Body of pancreas (tissue), 4 donors: Measurements from ENCODE around the gene LEF1. TPM values are rescaled to one million over a fixed set of nuclear protein-coding genes. Genes with fewer than 3 reads are reported as not detected.

ENCODE experiments used
- ATAC-seq: fragments of 150-250 bp; one replicate; pipeline ENCODE4 v1.9.1; 2016
- DNase-seq, 4 donors: peaks; one replicate each; pipeline ENCODE4 v3.0.0-alpha.2; 2019
- H3K27ac ChIP-seq, 4 donors: fragments of 200-600 bp; sonication (generic); 1 replicate in 3 of 4; 2 replicates in 1 of 4; pipeline versions ENCODE4 v1.5.1 to v1.6.1; 2016 to 2019; ENCODE audit warnings: mild to moderate bottlenecking in 1 of 4, mixed read lengths in 1 of 4, moderate library complexity in 1 of 4
- H3K27me3 ChIP-seq, 2 donors: fragments of 200-600 bp; sonication (generic); one replicate each; pipeline ENCODE4 v1.6.0; 2016; ENCODE audit warnings: mild to moderate bottlenecking in 1 of 2
- H3K36me3 ChIP-seq, 2 donors: fragments of 200-600 bp; sonication (generic); replicated peaks in 1 of 2; 2 replicates each; pipeline ENCODE4 v1.5.1; 2016; ENCODE audit warnings: low read depth in 2 of 2; ENCODE audit not compliant: insufficient read depth in 1 of 2
- H3K4me1 ChIP-seq: fragments of 200-600 bp; sonication (generic); one replicate; pipeline ENCODE4 v1.6.0; 2016
- H3K4me3 ChIP-seq, 2 donors: fragments of 200-600 bp; sonication (generic); 1 replicate in 1 of 2; 2 replicates in 1 of 2; pipeline ENCODE4 v1.5.1; 2016 to 2019
- H3K9me3 ChIP-seq, 3 donors: fragments of 200-600 bp; sonication (generic); 1 replicate in 2 of 3; 2 replicates in 1 of 3; pipeline ENCODE4 v1.5.1; 2016
- CTCF ChIP-seq, 7 experiments: fragments of 450-650 bp in 4 of 7; fragments of 200-600 bp in 3 of 7; sonication (generic) in 3 of 7; IDR thresholded peaks; one replicate each; pipeline ENCODE4 v1.5.1; 2016 to 2019; ENCODE audit warnings: antibody characterized with exemption in 7 of 7
- POLR2A ChIP-seq, 3 donors: fragments of 450-650 bp; IDR thresholded peaks; one replicate each; pipeline ENCODE4 v1.6.1; 2016; ENCODE audit warnings: antibody characterized with exemption in 3 of 3, mild to moderate bottlenecking in 2 of 3
- WGBS, 2 donors: methylation state at CpG; one replicate each; pipeline ENCODE4 v1.1.5; 2017; 5-methylcytosine and 5-hydroxymethylcytosine counted together
- intact Hi-C: fragments of 100-400 bp; cut with DNase I; formaldehyde crosslinking; loops from one replicate; pipeline ENCODE4 v1.15.1; 2023
- total RNA-seq, 2 donors: library from RNA; depleted of rRNA; stranded (reverse); fragments of >200 nt; gene quantifications; one replicate each; pipeline ENCODE4 v1.1.0, GENCODE V29; 2016

The LEF1 gene
- total RNA-seq, 2 donors from 2014 or later = 1.6 to 5.6 TPM

DNA sequence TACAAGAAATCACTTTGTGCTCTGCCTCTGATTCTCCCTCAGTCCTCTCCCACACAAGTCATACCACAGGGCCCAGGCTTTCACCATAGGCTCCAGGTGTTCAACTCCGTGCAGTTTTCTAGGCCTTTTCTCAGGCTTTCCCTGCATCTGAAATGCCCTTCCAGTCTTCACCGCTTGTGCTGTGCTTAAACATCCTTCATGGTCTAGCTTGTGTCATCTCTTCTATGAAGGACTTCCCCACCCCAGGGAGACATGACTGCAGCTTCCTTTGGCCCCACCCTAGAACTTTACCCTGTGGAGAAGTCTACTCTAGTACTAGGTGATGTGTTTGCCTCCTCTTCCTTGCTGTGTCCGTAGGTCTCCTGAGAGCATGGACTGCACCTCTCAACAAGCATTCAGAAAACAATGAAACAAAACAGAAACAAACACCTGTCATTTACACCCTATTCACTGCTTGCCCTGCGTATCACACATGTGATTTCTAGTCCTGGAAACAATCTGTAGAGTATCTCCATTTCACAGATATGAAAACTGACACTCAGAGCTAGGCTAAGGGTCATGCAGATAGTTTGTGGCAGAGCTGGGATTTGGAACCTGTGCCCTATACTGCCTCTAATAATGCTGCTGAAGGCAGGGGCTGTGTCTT, 22.7 kb upstream of the LEF1 start:
- no peaks in the 10 kb centered on the region for H3K4me1 ChIP-seq
- no peak overlapping the region for H3K27ac ChIP-seq
- no peaks in the 10 kb centered on the region for H3K9me3 ChIP-seq
- H3K27me3 ChIP-seq = no peaks in the 10 kb centered on the region
- no peak overlapping the region for H3K4me3 ChIP-seq
- H3K36me3 ChIP-seq = no peaks in the 10 kb centered on the region
- WGBS, 2 donors = 87 to 95% methylated on average over 4 of the region's 4 CpGs
- intact Hi-C loops = no loop called here
- ATAC-seq = no peak
- TF ChIP-seq CTCF (IDR thresholded peaks at IDR 0.05) = no peak
- no peak for TF ChIP-seq POLR2A (IDR thresholded peaks at IDR 0.05)
- DNase-seq = no peak

- ATAC-seq (no peak), DNase-seq (peak in 2 of 4 donors; percentile 27 to 32)
- Histone ChIP-seq H3K36me3 (no peaks in the 10 kb centered on the region), H3K9me3 (no peaks in the 10 kb centered on the region), H3K27ac (no peak overlapping the region), H3K4me1 (no peaks in the 10 kb centered on the region), H3K27me3 (no peaks in the 10 kb centered on the region), H3K4me3 (no peak overlapping the region)
- intact Hi-C loops = no loop called here
- TF ChIP-seq POLR2A (IDR thresholded peaks at IDR 0.05) = no peak
- TF ChIP-seq CTCF (IDR thresholded peaks at IDR 0.05) = no peak
- 59 to 68% methylated on average over 2 of the region's 2 CpGs for WGBS, 2 donors
Observed at GRCh38 chr4:108188770-108189169, 20.0 kb upstream of the LEF1 start.

DNA sequence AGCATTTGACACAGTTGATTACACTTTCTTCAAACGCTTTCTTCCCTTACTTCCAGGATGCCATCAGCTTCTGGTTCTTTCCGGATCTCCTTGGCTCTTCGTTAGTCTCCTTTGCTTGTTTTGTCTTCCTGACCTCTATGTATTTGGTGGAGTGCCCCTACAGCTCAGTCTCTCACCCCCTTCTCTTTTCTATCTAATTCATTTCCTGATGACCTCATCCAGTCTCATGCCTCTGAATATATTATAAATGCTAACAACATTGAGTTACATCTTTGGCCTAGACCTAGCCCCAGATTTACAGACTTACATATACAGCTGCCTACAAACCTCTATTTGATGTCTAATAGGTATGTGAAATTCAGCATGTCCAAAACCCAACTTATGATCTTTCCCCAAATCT, 16.5 kb upstream of the LEF1 start:
- DNase-seq = no peak
- H3K27me3 ChIP-seq = no peaks in the 10 kb centered on the region
- H3K36me3 ChIP-seq = no peaks in the 10 kb centered on the region
- ATAC-seq = no peak
- H3K9me3 ChIP-seq = no peaks in the 10 kb centered on the region
- H3K4me3 ChIP-seq = no peak overlapping the region
- 85 to 88% methylated on average over 3 of the region's 3 CpGs for WGBS, 2 donors
- no peak overlapping the region for H3K27ac ChIP-seq
- intact Hi-C loops = no loop called here
- H3K4me1 ChIP-seq = no peaks in the 10 kb centered on the region
- no peak for TF ChIP-seq CTCF (IDR thresholded peaks at IDR 0.05)
- TF ChIP-seq POLR2A (IDR thresholded peaks at IDR 0.05) = no peak

- H3K36me3 ChIP-seq = no peaks in the 10 kb centered on the region
- DNase-seq (no peak), ATAC-seq (no peak)
- H3K27me3 ChIP-seq = no peaks in the 10 kb centered on the region
- H3K9me3 ChIP-seq = no peaks in the 10 kb centered on the region
- no peaks in the 10 kb centered on the region for H3K4me1 ChIP-seq
- TF ChIP-seq POLR2A (IDR thresholded peaks at IDR 0.05) (no peak), CTCF (IDR thresholded peaks at IDR 0.05) (no peak)
- intact Hi-C loops = no loop called here
- H3K27ac ChIP-seq = no peak overlapping the region
- WGBS, 2 donors = 59 to 62% methylated on average over 1 of the region's 1 CpG
- no peak overlapping the region for H3K4me3 ChIP-seq
Observed at GRCh38 chr4:108184453-108185049, 15.8 kb upstream of the LEF1 start.

GRCh38 chr4:108181704-108182103, 13.0 kb upstream of the LEF1 start:
- H3K36me3 ChIP-seq = no peaks in the 10 kb centered on the region
- no peaks in the 10 kb centered on the region for H3K9me3 ChIP-seq
- no peaks in the 10 kb centered on the region for H3K4me1 ChIP-seq
- no peaks in the 10 kb centered on the region for H3K27me3 ChIP-seq
- ATAC-seq (no peak), DNase-seq (no peak)
- intact Hi-C loops = no loop called here
- TF ChIP-seq CTCF (IDR thresholded peaks at IDR 0.05) = peak in 1 of 7 experiments; percentile 7
- TF ChIP-seq POLR2A (IDR thresholded peaks at IDR 0.05) = no peak
- WGBS, 2 donors = 75 to 88% methylated on average over 2 of the region's 2 CpGs
- no peak overlapping the region for H3K27ac ChIP-seq
- H3K4me3 ChIP-seq = no peak overlapping the region
